Endothelial cell (in vitro differentiated cells): ENCODE data around the gene CDX1. TPM values are rescaled to one million over a fixed set of nuclear protein-coding genes. Genes with fewer than 3 reads are reported as not detected.
A peak's percentile ranks its signal among the peaks of the same experiment; 100 is the strongest.

ENCODE experiments used
- DNase-seq: peaks from one replicate; pipeline ENCODE4 v3.0.0; 2021; ENCODE audit warnings: low spot score
- H3K27ac Mint-ChIP-seq: one replicate; pipeline ENCODE4 v1.8.0; 2021; ENCODE audit warnings: mixed read lengths, inconsistent platforms; ENCODE audit not compliant: unreplicated experiment
- H3K27me3 Mint-ChIP-seq: one replicate; pipeline ENCODE4 v1.8.0; 2021; ENCODE audit warnings: mild to moderate bottlenecking, moderate library complexity, mixed read lengths, inconsistent platforms; ENCODE audit not compliant: unreplicated experiment
- H3K36me3 Mint-ChIP-seq: one replicate; pipeline ENCODE4 v1.8.0; 2021; ENCODE audit warnings: mild to moderate bottlenecking, low read depth, mixed read lengths, inconsistent platforms; ENCODE audit not compliant: unreplicated experiment
- H3K4me1 Mint-ChIP-seq: one replicate; pipeline ENCODE4 v1.8.0; 2021; ENCODE audit warnings: mild to moderate bottlenecking, mixed read lengths, inconsistent platforms; ENCODE audit not compliant: unreplicated experiment
- H3K4me3 Mint-ChIP-seq: one replicate; pipeline ENCODE4 v1.8.0; 2021; ENCODE audit warnings: mild to moderate bottlenecking, mixed read lengths, inconsistent platforms; ENCODE audit not compliant: unreplicated experiment
- H3K9me3 Mint-ChIP-seq: one replicate; pipeline ENCODE4 v1.8.0; 2021; ENCODE audit warnings: mixed read lengths, inconsistent platforms; ENCODE audit not compliant: unreplicated experiment
- CTCF ChIP-seq: fragments of 200-600 bp; sonication (generic); IDR thresholded peaks from one replicate; pipeline ENCODE4 v1.5.0; 2021; ENCODE audit warnings: antibody characterized with exemption; ENCODE audit not compliant: unreplicated experiment
- total RNA-seq: library from RNA; stranded (reverse); fragmentation: NEBNext Ultra II Directional; extraction: Animal tissue kit (Norgen Biotek cat#: 25700); gene quantifications from one replicate; pipeline ENCODE4 v1.2.1, GENCODE V29; 2021; ENCODE audit not compliant: unreplicated experiment

The CDX1 gene
- total RNA-seq, 1 donor from 2014 or later: 0.59 TPM

GRCh38 chr5:150138551-150139265, 27.9 kb upstream of the CDX1 start:
- no peak for TF ChIP-seq CTCF
- Mint-ChIP-seq H3K27me3 (peaks cover 21% of the 10 kb centered on the region), H3K9me3 (no peaks in the 10 kb centered on the region), H3K4me1 (peaks cover 81% of the 10 kb centered on the region), H3K27ac (peak overlapping the region; percentile 54), H3K4me3 (no peak overlapping the region), H3K36me3 (peaks cover 16% of the 10 kb centered on the region)
- DNase-seq: peak; percentile 67

DNA sequence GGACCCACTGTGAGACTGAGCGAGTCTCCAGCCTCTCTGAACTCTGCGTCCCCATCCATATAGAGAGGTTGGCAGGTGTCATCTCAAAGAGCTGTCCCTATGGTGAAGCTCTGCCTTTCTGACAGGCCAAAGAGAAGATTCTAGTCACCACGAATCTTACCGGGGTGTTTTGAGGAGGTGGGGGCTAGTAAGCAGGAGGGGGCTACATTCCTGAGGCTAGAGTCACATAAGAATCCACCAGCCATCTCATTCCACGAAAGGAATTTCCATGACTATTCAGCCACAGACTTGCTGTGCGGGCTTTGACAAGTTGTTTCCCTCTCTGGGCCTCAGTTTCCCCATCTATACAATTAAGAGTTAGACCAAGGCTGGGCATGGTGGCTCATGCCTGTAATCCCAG, 27.2 kb upstream of the CDX1 start:
- TF ChIP-seq CTCF: no peak
- Mint-ChIP-seq H3K4me3 (no peak overlapping the region), H3K4me1 (peaks cover 81% of the 10 kb centered on the region), H3K36me3 (peaks cover 10% of the 10 kb centered on the region), H3K27me3 (peaks cover 21% of the 10 kb centered on the region), H3K9me3 (no peaks in the 10 kb centered on the region), H3K27ac (peak overlapping the region; percentile 24)
- no peak for DNase-seq

- Mint-ChIP-seq H3K9me3 (no peaks in the 10 kb centered on the region), H3K36me3 (peaks cover 14% of the 10 kb centered on the region), H3K27me3 (peaks cover 21% of the 10 kb centered on the region), H3K4me1 (peaks cover 73% of the 10 kb centered on the region), H3K4me3 (peak overlapping the region; percentile 47), H3K27ac (peak overlapping the region; percentile 86)
- DNase-seq: no peak
- no peak for TF ChIP-seq CTCF
Observed at GRCh38 chr5:150140830-150141229, 25.7 kb upstream of the CDX1 start.

DNA sequence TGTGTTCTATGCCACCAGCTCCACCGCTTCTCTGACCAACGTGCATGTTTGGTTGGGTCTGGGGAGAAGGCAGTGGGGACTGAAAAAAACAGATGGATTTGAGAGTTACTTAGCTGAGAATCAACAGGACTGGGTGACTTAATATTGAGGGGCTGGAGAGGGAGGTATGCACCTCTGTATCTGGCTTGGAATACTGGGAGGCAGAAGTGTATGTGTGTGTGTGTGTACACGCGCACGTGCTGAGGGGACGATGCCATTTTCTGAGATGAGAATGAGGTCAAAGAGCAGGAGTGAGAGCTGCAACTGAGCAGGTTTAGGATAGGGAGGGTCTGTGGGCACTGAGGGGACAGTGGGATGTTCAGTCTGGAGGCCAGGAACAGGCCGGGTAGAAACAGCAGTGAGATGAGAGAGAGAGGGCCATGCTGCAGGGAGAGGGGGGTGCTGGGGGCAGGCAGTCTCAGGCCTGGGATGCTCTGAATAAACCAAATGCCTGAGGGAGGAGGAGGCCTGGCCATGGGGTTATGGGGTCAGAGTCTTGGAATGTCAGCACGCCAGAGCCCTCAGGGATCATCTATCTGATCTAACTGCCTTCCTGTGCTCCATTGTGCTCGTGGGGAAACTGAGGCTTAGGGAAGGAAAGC, 24.9 kb upstream of the CDX1 start:
- no peak overlapping the region for H3K4me3 Mint-ChIP-seq
- H3K4me1 Mint-ChIP-seq: peaks cover 64% of the 10 kb centered on the region
- peaks cover 14% of the 10 kb centered on the region for H3K36me3 Mint-ChIP-seq
- no peak for TF ChIP-seq CTCF
- no peak for DNase-seq
- no peaks in the 10 kb centered on the region for H3K9me3 Mint-ChIP-seq
- H3K27me3 Mint-ChIP-seq: peaks cover 23% of the 10 kb centered on the region
- peak overlapping the region; percentile 38 for H3K27ac Mint-ChIP-seq
